SK-N-SH (cell line): ENCODE measurements around the gene DCTN4. TPM values are rescaled to one million over a fixed set of nuclear protein-coding genes. Genes with fewer than 3 reads are reported as not detected.

ENCODE experiments used
- CTCF ChIA-PET: fragments of 300-600, 350-600 bp; formaldehyde crosslinking; extraction: SDS; loops from one replicate; lab custom pipeline; 2021; lab: Yijun Ruan, JAX
- POLR2A ChIA-PET: fragments of 350-600 bp; sonication (Branson Sonifier 250); formaldehyde crosslinking; extraction: SDS; loops from one replicate; lab custom pipeline; 2020; ENCODE audit warnings: antibody characterized with exemption, inconsistent platforms; lab: Yijun Ruan, JAX
- DNase-seq: peaks from one replicate; pipeline ENCODE4 v3.0.0; 2012
- H2AFZ ChIP-seq: fragments of 200-600 bp; sonication (generic); 2 replicates; pipeline ENCODE4 v1.8.1; 2016; ENCODE audit warnings: antibody characterized with exemption, mild to moderate bottlenecking, low read depth
- H3F3A ChIP-seq: fragments of 200-600 bp; sonication (generic); replicated peaks from 2 replicates; pipeline ENCODE3; 2016; ENCODE audit warnings: antibody characterized with exemption, mild to moderate bottlenecking; ENCODE audit not compliant: insufficient read depth
- H3K27ac ChIP-seq, 2 experiments: fragments of 200-500 bp in 1 of 2; fragments of 200-600 bp in 1 of 2; sonication (Bioruptor generic) in 1 of 2; sonication (generic), shearing (Covaris generic) in 1 of 2; 2 replicates each; pipeline versions ENCODE4 v1.5.1 to v1.6.1; 2014 to 2016; ENCODE audit warnings: low read depth in 2 of 2, inconsistent platforms in 1 of 2, low read length in 1 of 2, mild to moderate bottlenecking in 1 of 2, mixed read lengths in 1 of 2
- H3K27me3 ChIP-seq: fragments of 200-600 bp; sonication (generic), shearing (Covaris generic); 2 replicates; pipeline ENCODE4 v1.6.1; 2016; ENCODE audit warnings: mixed run types; ENCODE audit not compliant: insufficient read depth
- H3K36me3 ChIP-seq, 2 experiments: fragments of 200-500 bp in 1 of 2; fragments of 200-600 bp in 1 of 2; sonication (Bioruptor generic) in 1 of 2; sonication (generic) in 1 of 2; replicated peaks in 1 of 2; 2 replicates each; pipeline versions ENCODE3 to v1.5.1; 2014 to 2016; ENCODE audit warnings: low read length in 1 of 2, mild to moderate bottlenecking in 1 of 2; ENCODE audit not compliant: insufficient read depth in 2 of 2, control insufficient read depth in 1 of 2
- H3K4me1 ChIP-seq, 2 experiments: fragments of 200-500 bp in 1 of 2; fragments of 200-600 bp in 1 of 2; sonication (Bioruptor generic) in 1 of 2; sonication (generic), shearing (Covaris generic) in 1 of 2; 2 replicates each; pipeline versions ENCODE4 v1.5.1 to v1.6.1; 2014 to 2016; ENCODE audit warnings: low read depth in 1 of 2, low read length in 1 of 2, mixed run types in 1 of 2; ENCODE audit not compliant: insufficient read depth in 2 of 2, control insufficient read depth in 1 of 2
- H3K4me2 ChIP-seq: fragments of 200-600 bp; sonication (generic), shearing (Covaris generic); 2 replicates; pipeline ENCODE4 v1.6.1; 2017; ENCODE audit warnings: mixed run types
- H3K4me3 ChIP-seq, 2 experiments: fragments of 200-500 bp in 1 of 2; fragments of 200-600 bp in 1 of 2; sonication (Bioruptor generic) in 1 of 2; sonication (generic), shearing (Covaris generic) in 1 of 2; 2 replicates each; pipeline versions ENCODE4 v1.5.1 to v1.8.1; 2014 to 2016; ENCODE audit warnings: low read depth in 2 of 2, inconsistent platforms in 1 of 2, low read length in 1 of 2, mild to moderate bottlenecking in 1 of 2, mixed read lengths in 1 of 2, moderate library complexity in 1 of 2
- H3K79me2 ChIP-seq: fragments of 200-600 bp; sonication (generic); 2 replicates; pipeline ENCODE4 v1.8.1; 2017; ENCODE audit warnings: mild to moderate bottlenecking; ENCODE audit not compliant: insufficient read depth
- H3K9ac ChIP-seq: fragments of 200-600 bp; sonication (generic); 2 replicates; pipeline ENCODE4 v1.6.1; 2017; ENCODE audit warnings: mixed run types
- H3K9me2 ChIP-seq: fragments of 200-600 bp; sonication (generic); 2 replicates; pipeline ENCODE4 v1.6.1; 2017; ENCODE audit warnings: mixed run types
- H3K9me3 ChIP-seq: fragments of 200-600 bp; sonication (generic); 2 replicates; pipeline ENCODE4 v1.6.1; 2017; ENCODE audit warnings: mixed run types, mild to moderate bottlenecking, moderate library complexity
- H4K20me1 ChIP-seq: fragments of 200-600 bp; sonication (generic); 2 replicates; pipeline ENCODE4 v1.6.1; 2017; ENCODE audit warnings: mild to moderate bottlenecking, mixed run types; ENCODE audit not compliant: insufficient read depth
- CHD2 ChIP-seq: fragments of 150-350 bp; IDR thresholded peaks from 2 replicates; pipeline ENCODE4 v1.6.1; 2018; ENCODE audit warnings: low read length; ENCODE audit not compliant: partially characterized antibody
- CTCF ChIP-seq: fragments of 200-600 bp; sonication (generic); IDR thresholded peaks from 2 replicates; pipeline ENCODE4 v1.6.1; 2017; ENCODE audit warnings: antibody characterized with exemption, mild to moderate bottlenecking, moderate library complexity
- EZH2phosphoT487 ChIP-seq: fragments of 200-600 bp; sonication (generic); IDR thresholded peaks from 2 replicates; pipeline ENCODE4 v1.6.1; 2017; ENCODE audit warnings: low read depth, mixed run types, mild to moderate bottlenecking, antibody characterized with exemption, moderate library complexity, borderline replicate concordance
- FOXM1 ChIP-seq: IDR thresholded peaks from 2 replicates; pipeline ENCODE4 v1.4.0; 2012; ENCODE audit warnings: low read depth, mild to moderate bottlenecking
- GABPA ChIP-seq: IDR thresholded peaks from 2 replicates; pipeline ENCODE4 v1.4.0; 2012; ENCODE audit warnings: low read depth, mild to moderate bottlenecking
- GATA2 ChIP-seq: sonication (generic); formaldehyde crosslinking; IDR thresholded peaks from 2 replicates; pipeline ENCODE4 v1.5.0; 2020; ENCODE audit warnings: mild to moderate bottlenecking, missing genetic modification reagents
- IRF3 ChIP-seq: fragments of 150-350 bp; IDR thresholded peaks from 2 replicates; pipeline ENCODE4 v1.6.1; 2016; ENCODE audit warnings: mild to moderate bottlenecking, low read depth, low read length
- JUND ChIP-seq: IDR thresholded peaks from 2 replicates; pipeline ENCODE4 v1.4.0; 2012
- MEF2A ChIP-seq: IDR thresholded peaks from 2 replicates; pipeline ENCODE4 v1.4.0; 2012; ENCODE audit warnings: low read depth, borderline replicate concordance
- MXI1 ChIP-seq: IDR thresholded peaks from 2 replicates; pipeline ENCODE4 v1.6.1; 2012; ENCODE audit warnings: mild to moderate bottlenecking, low read depth, low read length, improper control_type of control experiment
- NFIC ChIP-seq: IDR thresholded peaks from 2 replicates; pipeline ENCODE4 v1.4.0; 2012; ENCODE audit warnings: borderline replicate concordance
- POLR2AphosphoS5 ChIP-seq: IDR thresholded peaks from 2 replicates; pipeline ENCODE4 v1.6.1; 2012; ENCODE audit warnings: low read depth, low read length
- RAD21 ChIP-seq: IDR thresholded peaks from 2 replicates; pipeline ENCODE4 v1.6.1; 2012; ENCODE audit warnings: mild to moderate bottlenecking, low read length
- RFX5 ChIP-seq: IDR thresholded peaks from 2 replicates; pipeline ENCODE4 v1.6.1; 2012; ENCODE audit warnings: mild to moderate bottlenecking, improper control_type of control experiment, low read length
- RXRA ChIP-seq: IDR thresholded peaks from 2 replicates; pipeline ENCODE4 v1.4.0; 2012; ENCODE audit warnings: low read depth, mild to moderate bottlenecking, borderline replicate concordance
- TAF1 ChIP-seq: IDR thresholded peaks from 2 replicates; pipeline ENCODE4 v1.6.1; 2012; ENCODE audit warnings: low read depth, mild to moderate bottlenecking, low read length, moderate library complexity, borderline replicate concordance
- TCF12 ChIP-seq: IDR thresholded peaks from 2 replicates; pipeline ENCODE4 v1.4.0; 2012
- TEAD4 ChIP-seq: IDR thresholded peaks from 2 replicates; pipeline ENCODE4 v1.4.0; 2012; ENCODE audit warnings: mild to moderate bottlenecking, borderline replicate concordance; ENCODE audit not compliant: insufficient read depth
- USF2 ChIP-seq: fragments of 150-350 bp; IDR thresholded peaks from 2 replicates; pipeline ENCODE4 v1.6.1; 2017; ENCODE audit warnings: antibody characterized with exemption, low read length, low read depth, borderline replicate concordance
- WGBS: methylation state at CpG from one replicate; pipeline ENCODE4 v1.1.6; 2017; ENCODE audit warnings: low lambda C conversion rate; 5-methylcytosine and 5-hydroxymethylcytosine counted together
- polyA plus RNA-seq, 3 experiments: library from polyadenylated mRNA; depleted of rRNA; stranded (reverse); fragments of >200 nt; gene quantifications; 2 replicates each; pipeline ENCODE4 v1.2.3, GENCODE V29; 2012
- TF ChIP-seq, protein P1 (sequence below): IDR thresholded peaks from 2 replicates; pipeline ENCODE4 v1.4.0; 2012; ENCODE audit warnings: low read depth, borderline replicate concordance
- TF ChIP-seq, protein P2 (sequence below): IDR thresholded peaks from 2 replicates; pipeline ENCODE4 v1.4.0; 2012; ENCODE audit warnings: low read depth, borderline replicate concordance

DCTN4 gene
- polyA plus RNA-seq, 1 of the 3 experiments (the other 2 are of a cell fraction): 22.8 TPM

- no peaks in the 10 kb centered on the region for H3K79me2 ChIP-seq
- WGBS: 92% methylated on average over 1 of the region's 1 CpG
- ChIA-PET CTCF (interaction anchor here (1.4 kb wide), 1 partner anchor 12 kb away, joined by 4 read pairs; the partner anchor contains the start of gene RBM22), POLR2A (no interaction called here)
- H3K9me3 ChIP-seq: no peaks in the 10 kb centered on the region
- no peaks in the 10 kb centered on the region for H3K27me3 ChIP-seq
- TF ChIP-seq TCF12: no peak
- TF ChIP-seq JUND: no peak
- no peak for TF ChIP-seq EZH2phosphoT487
- TF ChIP-seq MXI1: no peak
- no peak for TF ChIP-seq CHD2
- TF ChIP-seq USF2: no peak
- TF ChIP-seq NFIC: no peak
- no peak overlapping the region for H3K4me3 ChIP-seq
- no peak overlapping the region for H3K4me2 ChIP-seq
- H3K9ac ChIP-seq: no peak overlapping the region
- peaks cover 15% of the 10 kb centered on the region for H4K20me1 ChIP-seq
- H3K4me1 ChIP-seq: no peaks in the 10 kb centered on the region
- H3F3A ChIP-seq: peaks cover 11% of the 10 kb centered on the region
- no peak for DNase-seq
- H2AFZ ChIP-seq: no peak overlapping the region
- no peaks in the 10 kb centered on the region for H3K9me2 ChIP-seq
- peaks cover 35 to 43% of the 10 kb centered on the region in 2 experiments for H3K36me3 ChIP-seq
- H3K27ac ChIP-seq: no peak overlapping the region
These were observed 69.7 kb downstream of the DCTN4 start for GRCh38 chr5:150689120-150689519.

DNA sequence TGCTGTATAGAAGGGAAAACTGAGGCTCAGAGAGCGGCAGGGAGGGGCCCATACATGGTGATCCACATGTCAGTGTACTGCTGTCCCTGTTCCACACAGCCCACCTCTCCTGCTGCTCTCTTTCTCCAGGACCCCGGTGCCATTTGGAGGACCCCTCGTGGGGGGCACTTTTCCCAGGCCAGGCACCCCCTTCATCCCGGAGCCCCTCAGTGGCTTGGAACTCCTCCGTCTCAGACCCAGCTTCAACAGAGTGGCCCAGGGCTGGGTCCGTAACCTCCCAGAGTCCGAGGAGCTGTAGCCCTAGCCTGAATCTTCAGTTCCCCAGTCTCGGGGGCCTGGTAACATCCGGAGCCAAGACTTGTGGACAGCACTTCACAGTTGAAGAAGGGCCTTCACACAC is 82.2 kb downstream of the DCTN4 start:
- no peaks in the 10 kb centered on the region for H3K9me3 ChIP-seq
- DNase-seq: no peak
- no peak overlapping the region for H3K27ac ChIP-seq
- no peaks in the 10 kb centered on the region for H3K27me3 ChIP-seq
- H4K20me1 ChIP-seq: no peaks in the 10 kb centered on the region
- ChIA-PET CTCF (no interaction called here), POLR2A (no interaction called here)
- WGBS: 81% methylated on average over 9 of the region's 9 CpGs
- H3K4me3 ChIP-seq: no peak overlapping the region
- no peak overlapping the region for H3K9ac ChIP-seq
- no peaks in the 10 kb centered on the region for H3K79me2 ChIP-seq
- TF ChIP-seq MXI1: no peak
- TF ChIP-seq TCF12: no peak
- TF ChIP-seq RAD21: no peak
- TF ChIP-seq MEF2A: no peak
- no peak for TF ChIP-seq FOXM1
- TF ChIP-seq CTCF: no peak
- no peak for TF ChIP-seq TAF1
- TF ChIP-seq POLR2AphosphoS5: no peak
- TF ChIP-seq GATA2 (CRISPR knock-in tag): no peak
- TF ChIP-seq, protein P1, sequence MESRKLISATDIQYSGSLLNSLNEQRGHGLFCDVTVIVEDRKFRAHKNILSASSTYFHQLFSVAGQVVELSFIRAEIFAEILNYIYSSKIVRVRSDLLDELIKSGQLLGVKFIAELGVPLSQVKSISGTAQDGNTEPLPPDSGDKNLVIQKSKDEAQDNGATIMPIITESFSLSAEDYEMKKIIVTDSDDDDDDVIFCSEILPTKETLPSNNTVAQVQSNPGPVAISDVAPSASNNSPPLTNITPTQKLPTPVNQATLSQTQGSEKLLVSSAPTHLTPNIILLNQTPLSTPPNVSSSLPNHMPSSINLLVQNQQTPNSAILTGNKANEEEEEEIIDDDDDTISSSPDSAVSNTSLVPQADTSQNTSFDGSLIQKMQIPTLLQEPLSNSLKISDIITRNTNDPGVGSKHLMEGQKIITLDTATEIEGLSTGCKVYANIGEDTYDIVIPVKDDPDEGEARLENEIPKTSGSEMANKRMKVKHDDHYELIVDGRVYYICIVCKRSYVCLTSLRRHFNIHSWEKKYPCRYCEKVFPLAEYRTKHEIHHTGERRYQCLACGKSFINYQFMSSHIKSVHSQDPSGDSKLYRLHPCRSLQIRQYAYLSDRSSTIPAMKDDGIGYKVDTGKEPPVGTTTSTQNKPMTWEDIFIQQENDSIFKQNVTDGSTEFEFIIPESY: no peak
- TF ChIP-seq RFX5: no peak
- TF ChIP-seq, protein P2, sequence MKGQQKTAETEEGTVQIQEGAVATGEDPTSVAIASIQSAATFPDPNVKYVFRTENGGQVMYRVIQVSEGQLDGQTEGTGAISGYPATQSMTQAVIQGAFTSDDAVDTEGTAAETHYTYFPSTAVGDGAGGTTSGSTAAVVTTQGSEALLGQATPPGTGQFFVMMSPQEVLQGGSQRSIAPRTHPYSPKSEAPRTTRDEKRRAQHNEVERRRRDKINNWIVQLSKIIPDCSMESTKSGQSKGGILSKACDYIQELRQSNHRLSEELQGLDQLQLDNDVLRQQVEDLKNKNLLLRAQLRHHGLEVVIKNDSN: no peak
- no peak for TF ChIP-seq RXRA
- TF ChIP-seq IRF3: no peak
- TF ChIP-seq NFIC: no peak
- no peak for TF ChIP-seq GABPA
- no peak for TF ChIP-seq TEAD4
- no peaks in the 10 kb centered on the region for H3K36me3 ChIP-seq
- H3K9me2 ChIP-seq: no peaks in the 10 kb centered on the region
- H3F3A ChIP-seq: peaks cover 16% of the 10 kb centered on the region
- H3K4me1 ChIP-seq: peaks cover 13 to 18% of the 10 kb centered on the region in 2 experiments; a peak in 2 of 4 replicates
- H2AFZ ChIP-seq: no peak overlapping the region
- no peak overlapping the region for H3K4me2 ChIP-seq
